ENCODE data around the gene ZNF286A. TPM values are rescaled to one million over a fixed set of nuclear protein-coding genes. Genes with fewer than 3 reads are reported as not detected.
"Not testable (repeated sequence)": the region's sequence is repeated elsewhere in the genome, so short reads cannot be mapped to it uniquely, and the experiment has no call there.

The ZNF286A gene
- total RNA-seq, 1 experiment from 2014 or later = 25.5 TPM

GRCh38 chr17:15663691-15664090 lies 35.9 kb upstream of the ZNF286A start:
- BruUV-seq (replicated peaks) = no TSS peak
- ATAC-seq (no peak), DNase-seq (ENCODE audit: low read depth, low spot score) (no peak)
- Histone ChIP-seq H3K27ac (ENCODE audit: low read length) (no peak overlapping the region), H3K36me3 (ENCODE audit: control insufficient read depth, insufficient read depth, low read length) (peaks cover 2% of the 10 kb centered on the region; the same call in 1 of the 2 replicates), H3K4me3 (ENCODE audit: low read depth in 2 of 2, low read length in 2 of 2) (no peak overlapping the region), H3K9me3 (ENCODE audit: control insufficient read depth, insufficient read depth, low read depth, low read length) (no peaks in the 10 kb centered on the region), H3K27me3 (ENCODE audit: control insufficient read depth, insufficient read depth, low read length) (no peaks in the 10 kb centered on the region), H3K4me1 (ENCODE audit: control insufficient read depth, insufficient read depth, low read length) (no peaks in the 10 kb centered on the region)
- ChIA-PET POLR2A (no interaction called here), CTCF (no interaction called here)
- intact Hi-C loops (cut with micrococcal nuclease; ENCODE audit: unreplicated experiment) = no loop called here
- in situ Hi-C loops (cut with HindIII; ENCODE audit: low pct_unique_long_range_greater_than_20kb, low sequenced_read_pairs) = no loop called here
- TF ChIP-seq TCF7L2 (IDR thresholded peaks at IDR 0.05; ENCODE audit: low read depth, low read length) = no peak
- TF ChIP-seq, protein P1, sequence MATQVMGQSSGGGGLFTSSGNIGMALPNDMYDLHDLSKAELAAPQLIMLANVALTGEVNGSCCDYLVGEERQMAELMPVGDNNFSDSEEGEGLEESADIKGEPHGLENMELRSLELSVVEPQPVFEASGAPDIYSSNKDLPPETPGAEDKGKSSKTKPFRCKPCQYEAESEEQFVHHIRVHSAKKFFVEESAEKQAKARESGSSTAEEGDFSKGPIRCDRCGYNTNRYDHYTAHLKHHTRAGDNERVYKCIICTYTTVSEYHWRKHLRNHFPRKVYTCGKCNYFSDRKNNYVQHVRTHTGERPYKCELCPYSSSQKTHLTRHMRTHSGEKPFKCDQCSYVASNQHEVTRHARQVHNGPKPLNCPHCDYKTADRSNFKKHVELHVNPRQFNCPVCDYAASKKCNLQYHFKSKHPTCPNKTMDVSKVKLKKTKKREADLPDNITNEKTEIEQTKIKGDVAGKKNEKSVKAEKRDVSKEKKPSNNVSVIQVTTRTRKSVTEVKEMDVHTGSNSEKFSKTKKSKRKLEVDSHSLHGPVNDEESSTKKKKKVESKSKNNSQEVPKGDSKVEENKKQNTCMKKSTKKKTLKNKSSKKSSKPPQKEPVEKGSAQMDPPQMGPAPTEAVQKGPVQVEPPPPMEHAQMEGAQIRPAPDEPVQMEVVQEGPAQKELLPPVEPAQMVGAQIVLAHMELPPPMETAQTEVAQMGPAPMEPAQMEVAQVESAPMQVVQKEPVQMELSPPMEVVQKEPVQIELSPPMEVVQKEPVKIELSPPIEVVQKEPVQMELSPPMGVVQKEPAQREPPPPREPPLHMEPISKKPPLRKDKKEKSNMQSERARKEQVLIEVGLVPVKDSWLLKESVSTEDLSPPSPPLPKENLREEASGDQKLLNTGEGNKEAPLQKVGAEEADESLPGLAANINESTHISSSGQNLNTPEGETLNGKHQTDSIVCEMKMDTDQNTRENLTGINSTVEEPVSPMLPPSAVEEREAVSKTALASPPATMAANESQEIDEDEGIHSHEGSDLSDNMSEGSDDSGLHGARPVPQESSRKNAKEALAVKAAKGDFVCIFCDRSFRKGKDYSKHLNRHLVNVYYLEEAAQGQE (IDR thresholded peaks at IDR 0.05; ENCODE audit: insufficient read depth in 1 of 2, low read depth in 2 of 2, low read length in 1 of 2) = no peak
- TF ChIP-seq SIN3A (IDR thresholded peaks at IDR 0.05; ENCODE audit: borderline replicate concordance, insufficient read depth, low read depth, low read length) = no peak
- TF ChIP-seq, protein P2, sequence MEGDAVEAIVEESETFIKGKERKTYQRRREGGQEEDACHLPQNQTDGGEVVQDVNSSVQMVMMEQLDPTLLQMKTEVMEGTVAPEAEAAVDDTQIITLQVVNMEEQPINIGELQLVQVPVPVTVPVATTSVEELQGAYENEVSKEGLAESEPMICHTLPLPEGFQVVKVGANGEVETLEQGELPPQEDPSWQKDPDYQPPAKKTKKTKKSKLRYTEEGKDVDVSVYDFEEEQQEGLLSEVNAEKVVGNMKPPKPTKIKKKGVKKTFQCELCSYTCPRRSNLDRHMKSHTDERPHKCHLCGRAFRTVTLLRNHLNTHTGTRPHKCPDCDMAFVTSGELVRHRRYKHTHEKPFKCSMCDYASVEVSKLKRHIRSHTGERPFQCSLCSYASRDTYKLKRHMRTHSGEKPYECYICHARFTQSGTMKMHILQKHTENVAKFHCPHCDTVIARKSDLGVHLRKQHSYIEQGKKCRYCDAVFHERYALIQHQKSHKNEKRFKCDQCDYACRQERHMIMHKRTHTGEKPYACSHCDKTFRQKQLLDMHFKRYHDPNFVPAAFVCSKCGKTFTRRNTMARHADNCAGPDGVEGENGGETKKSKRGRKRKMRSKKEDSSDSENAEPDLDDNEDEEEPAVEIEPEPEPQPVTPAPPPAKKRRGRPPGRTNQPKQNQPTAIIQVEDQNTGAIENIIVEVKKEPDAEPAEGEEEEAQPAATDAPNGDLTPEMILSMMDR (IDR thresholded peaks at IDR 0.05) = no peak
- no peak for TF ChIP-seq POLR2AphosphoS5 (IDR thresholded peaks at IDR 0.05; ENCODE audit: low read depth, low read length)

- H3K4me3 ChIP-seq (ENCODE audit: low read depth in 2 of 2, low read length in 2 of 2); H3K36me3 ChIP-seq (ENCODE audit: control insufficient read depth, insufficient read depth, low read length); H3K9me3 ChIP-seq (ENCODE audit: control insufficient read depth, insufficient read depth, low read depth, low read length); in situ Hi-C loops (cut with HindIII; ENCODE audit: low pct_unique_long_range_greater_than_20kb, low sequenced_read_pairs); H3K27me3 ChIP-seq (ENCODE audit: control insufficient read depth, insufficient read depth, low read length); POLR2A ChIA-PET; BruUV-seq (replicated peaks); intact Hi-C loops (cut with micrococcal nuclease; ENCODE audit: unreplicated experiment); DNase-seq (ENCODE audit: low read depth, low spot score); H3K4me1 ChIP-seq (ENCODE audit: control insufficient read depth, insufficient read depth, low read length); H3K27ac ChIP-seq (ENCODE audit: low read length); CTCF ChIA-PET: not testable (repeated sequence)
- peak; percentile 51; the same call in 1 of the 2 replicates for ATAC-seq
Observed at GRCh38 chr17:15669526-15669925, 30.0 kb upstream of the ZNF286A start.

- intact Hi-C loops (cut with micrococcal nuclease; ENCODE audit: unreplicated experiment); in situ Hi-C loops (cut with HindIII; ENCODE audit: low pct_unique_long_range_greater_than_20kb, low sequenced_read_pairs); H3K27ac ChIP-seq (ENCODE audit: low read length); BruUV-seq (replicated peaks); POLR2A ChIA-PET; CTCF ChIA-PET; H3K4me3 ChIP-seq (ENCODE audit: low read depth in 2 of 2, low read length in 2 of 2); H3K36me3 ChIP-seq (ENCODE audit: control insufficient read depth, insufficient read depth, low read length); ATAC-seq; H3K27me3 ChIP-seq (ENCODE audit: control insufficient read depth, insufficient read depth, low read length); DNase-seq (ENCODE audit: low read depth, low spot score); H3K4me1 ChIP-seq (ENCODE audit: control insufficient read depth, insufficient read depth, low read length); H3K9me3 ChIP-seq (ENCODE audit: control insufficient read depth, insufficient read depth, low read depth, low read length): not testable (repeated sequence)
Observed at GRCh38 chr17:15674640-15675039, 24.9 kb upstream of the ZNF286A start.

GRCh38 chr17:15675991-15676390 lies 23.6 kb upstream of the ZNF286A start:
- BruUV-seq (replicated peaks); H3K4me3 ChIP-seq (ENCODE audit: low read depth in 2 of 2, low read length in 2 of 2); H3K4me1 ChIP-seq (ENCODE audit: control insufficient read depth, insufficient read depth, low read length); H3K27me3 ChIP-seq (ENCODE audit: control insufficient read depth, insufficient read depth, low read length); H3K27ac ChIP-seq (ENCODE audit: low read length); ATAC-seq; DNase-seq (ENCODE audit: low read depth, low spot score); POLR2A ChIA-PET; in situ Hi-C loops (cut with HindIII; ENCODE audit: low pct_unique_long_range_greater_than_20kb, low sequenced_read_pairs); intact Hi-C loops (cut with micrococcal nuclease; ENCODE audit: unreplicated experiment); H3K36me3 ChIP-seq (ENCODE audit: control insufficient read depth, insufficient read depth, low read length); CTCF ChIA-PET; H3K9me3 ChIP-seq (ENCODE audit: control insufficient read depth, insufficient read depth, low read depth, low read length): not testable (repeated sequence)

- BruUV-seq (replicated peaks); H3K4me1 ChIP-seq (ENCODE audit: control insufficient read depth, insufficient read depth, low read length); H3K27ac ChIP-seq (ENCODE audit: low read length); DNase-seq (ENCODE audit: low read depth, low spot score); in situ Hi-C loops (cut with HindIII; ENCODE audit: low pct_unique_long_range_greater_than_20kb, low sequenced_read_pairs); H3K9me3 ChIP-seq (ENCODE audit: control insufficient read depth, insufficient read depth, low read depth, low read length); intact Hi-C loops (cut with micrococcal nuclease; ENCODE audit: unreplicated experiment); H3K27me3 ChIP-seq (ENCODE audit: control insufficient read depth, insufficient read depth, low read length); POLR2A ChIA-PET; ATAC-seq; H3K36me3 ChIP-seq (ENCODE audit: control insufficient read depth, insufficient read depth, low read length); H3K4me3 ChIP-seq (ENCODE audit: low read depth in 2 of 2, low read length in 2 of 2); CTCF ChIA-PET: not testable (repeated sequence)
Observed at GRCh38 chr17:15683135-15683534, 16.4 kb upstream of the ZNF286A start.
